Right lobe of liver (tissue), 4 donors: ENCODE measurements around the gene LRRC56.

ENCODE experiments used
- POLR2A ChIP-seq: fragments of 450-650 bp; IDR thresholded peaks from one replicate; pipeline ENCODE4 v1.6.1; 2017; ENCODE audit warnings: antibody characterized with exemption, mild to moderate bottlenecking
- TF ChIP-seq, protein P1 (sequence below), 4 donors: fragments of 200-600 bp in 3 of 4; fragments of 450-650 bp in 1 of 4; IDR thresholded peaks; one replicate each; pipeline versions ENCODE4 v1.5.1 to v1.8.0; 2016 to 2022; ENCODE audit warnings: antibody characterized with exemption in 4 of 4, mild to moderate bottlenecking in 2 of 4
- donor health status: DM: no; HTN: no; CAD: no.
- donor health status: DM: no; HTN: no; CAD: no.
- donor health status: DM: no; HTN: yes; CAD: no.

DNA sequence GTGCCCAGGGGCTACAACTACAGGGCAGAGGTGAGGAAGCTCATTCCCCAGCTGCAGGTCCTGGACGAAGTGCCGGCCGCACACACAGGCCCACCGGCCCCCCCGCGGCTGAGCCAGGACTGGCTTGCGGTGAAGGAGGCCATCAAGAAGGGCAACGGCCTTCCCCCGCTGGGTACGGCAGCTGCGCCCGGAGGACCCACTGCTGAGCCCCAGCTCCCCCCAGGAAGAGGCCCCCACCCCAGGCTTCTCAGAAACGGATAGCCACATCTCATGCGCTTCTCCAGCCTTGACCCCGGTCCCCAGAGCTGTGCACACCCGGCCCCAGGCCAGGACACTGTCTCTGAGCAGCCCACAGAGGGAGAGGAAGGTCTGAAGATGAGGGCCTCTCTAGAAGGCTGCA, 13.8 kb downstream of the LRRC56 start:
- no peak for TF ChIP-seq POLR2A
- TF ChIP-seq, protein P1, sequence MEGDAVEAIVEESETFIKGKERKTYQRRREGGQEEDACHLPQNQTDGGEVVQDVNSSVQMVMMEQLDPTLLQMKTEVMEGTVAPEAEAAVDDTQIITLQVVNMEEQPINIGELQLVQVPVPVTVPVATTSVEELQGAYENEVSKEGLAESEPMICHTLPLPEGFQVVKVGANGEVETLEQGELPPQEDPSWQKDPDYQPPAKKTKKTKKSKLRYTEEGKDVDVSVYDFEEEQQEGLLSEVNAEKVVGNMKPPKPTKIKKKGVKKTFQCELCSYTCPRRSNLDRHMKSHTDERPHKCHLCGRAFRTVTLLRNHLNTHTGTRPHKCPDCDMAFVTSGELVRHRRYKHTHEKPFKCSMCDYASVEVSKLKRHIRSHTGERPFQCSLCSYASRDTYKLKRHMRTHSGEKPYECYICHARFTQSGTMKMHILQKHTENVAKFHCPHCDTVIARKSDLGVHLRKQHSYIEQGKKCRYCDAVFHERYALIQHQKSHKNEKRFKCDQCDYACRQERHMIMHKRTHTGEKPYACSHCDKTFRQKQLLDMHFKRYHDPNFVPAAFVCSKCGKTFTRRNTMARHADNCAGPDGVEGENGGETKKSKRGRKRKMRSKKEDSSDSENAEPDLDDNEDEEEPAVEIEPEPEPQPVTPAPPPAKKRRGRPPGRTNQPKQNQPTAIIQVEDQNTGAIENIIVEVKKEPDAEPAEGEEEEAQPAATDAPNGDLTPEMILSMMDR (IDR thresholded peaks at IDR 0.05), result no peak
